GM21723 (cell line): ENCODE measurements around the gene PRDM4.
A peak's percentile ranks its signal among the peaks of the same experiment; 100 is the strongest.

ENCODE experiments used
- ATAC-seq: cut with Tn5 transposase; IDR thresholded peaks from one replicate; pipeline ENCODE4 v1.9.1; 2021; ENCODE audit warnings: mild to moderate bottlenecking, moderate library complexity; ENCODE audit not compliant: unreplicated experiment

The PRDM4 gene, protein sequence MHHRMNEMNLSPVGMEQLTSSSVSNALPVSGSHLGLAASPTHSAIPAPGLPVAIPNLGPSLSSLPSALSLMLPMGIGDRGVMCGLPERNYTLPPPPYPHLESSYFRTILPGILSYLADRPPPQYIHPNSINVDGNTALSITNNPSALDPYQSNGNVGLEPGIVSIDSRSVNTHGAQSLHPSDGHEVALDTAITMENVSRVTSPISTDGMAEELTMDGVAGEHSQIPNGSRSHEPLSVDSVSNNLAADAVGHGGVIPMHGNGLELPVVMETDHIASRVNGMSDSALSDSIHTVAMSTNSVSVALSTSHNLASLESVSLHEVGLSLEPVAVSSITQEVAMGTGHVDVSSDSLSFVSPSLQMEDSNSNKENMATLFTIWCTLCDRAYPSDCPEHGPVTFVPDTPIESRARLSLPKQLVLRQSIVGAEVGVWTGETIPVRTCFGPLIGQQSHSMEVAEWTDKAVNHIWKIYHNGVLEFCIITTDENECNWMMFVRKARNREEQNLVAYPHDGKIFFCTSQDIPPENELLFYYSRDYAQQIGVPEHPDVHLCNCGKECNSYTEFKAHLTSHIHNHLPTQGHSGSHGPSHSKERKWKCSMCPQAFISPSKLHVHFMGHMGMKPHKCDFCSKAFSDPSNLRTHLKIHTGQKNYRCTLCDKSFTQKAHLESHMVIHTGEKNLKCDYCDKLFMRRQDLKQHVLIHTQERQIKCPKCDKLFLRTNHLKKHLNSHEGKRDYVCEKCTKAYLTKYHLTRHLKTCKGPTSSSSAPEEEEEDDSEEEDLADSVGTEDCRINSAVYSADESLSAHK

DNA sequence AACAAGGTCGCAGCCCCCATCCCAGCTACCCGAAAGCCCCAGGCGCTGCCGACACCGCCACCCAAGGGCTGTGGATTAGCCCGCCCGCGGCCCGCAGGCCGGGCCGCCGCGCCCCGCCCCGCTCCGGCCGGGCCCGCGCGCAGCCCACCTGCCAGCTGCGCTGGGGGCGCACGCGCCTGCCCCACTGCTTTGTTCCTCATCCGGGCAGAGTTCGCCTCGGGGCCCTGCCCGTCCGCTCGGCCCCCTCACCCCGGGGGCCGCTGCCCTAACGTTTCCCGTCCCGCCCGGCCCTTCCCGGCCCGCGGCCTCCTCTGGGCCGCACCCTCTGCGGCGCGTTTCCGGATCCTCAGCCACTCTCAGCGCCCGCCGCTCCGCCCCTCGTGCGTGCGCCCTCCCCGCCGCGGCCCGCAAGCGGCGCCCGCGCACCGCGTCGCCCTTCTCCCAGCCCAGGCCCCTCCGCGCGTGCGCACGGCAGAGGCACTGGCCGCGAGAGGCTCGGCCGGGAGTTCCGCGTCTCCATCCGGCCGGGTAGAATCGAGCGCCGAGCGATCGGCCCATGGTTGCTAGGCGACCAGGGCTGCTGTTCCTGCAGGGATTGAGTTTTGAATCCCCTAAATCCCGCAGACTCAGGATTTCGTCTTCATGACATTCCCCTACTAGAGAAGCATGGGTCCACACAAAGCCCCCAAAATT, at the start of gene PRDM4:
TSS of gene PRDM4 (minus strand) at position 329 of the 693 bp plus-strand sequence. CDS start 622 bp downstream, outside the sequence.
- ATAC-seq = peak; percentile 96

DNA sequence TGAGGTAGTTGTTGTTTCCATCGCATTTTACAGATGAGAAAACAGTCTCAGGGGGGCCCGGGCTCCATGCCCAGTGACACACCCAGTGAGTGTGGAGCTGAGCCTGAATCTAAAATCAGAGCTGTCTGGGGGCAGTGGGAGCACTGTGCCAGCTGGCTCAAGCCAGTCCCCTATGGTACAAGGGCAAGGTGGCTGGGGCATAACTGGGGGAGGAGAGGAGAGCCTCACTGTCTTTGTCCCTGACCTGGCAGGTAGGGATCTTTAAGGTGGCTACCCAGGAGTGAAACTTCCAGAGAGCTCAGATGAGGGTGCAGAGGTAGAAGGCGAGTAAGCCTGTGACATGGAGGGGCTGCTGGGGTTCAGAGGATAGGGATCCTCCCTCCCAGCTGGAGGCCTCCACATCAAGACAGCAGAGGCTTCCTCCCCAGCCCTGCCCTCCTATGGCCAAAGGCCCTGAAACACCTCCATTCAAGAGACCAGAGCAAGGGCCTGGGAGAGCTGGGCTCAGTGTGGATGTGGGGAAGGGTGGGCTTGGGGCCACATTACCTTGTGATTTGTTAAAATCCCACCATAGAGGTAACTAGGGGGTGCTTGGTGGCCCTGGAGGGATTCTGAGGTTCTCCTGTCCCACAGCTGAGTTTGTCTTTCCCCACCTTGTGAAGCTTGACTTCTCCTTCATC, 46.7 kb upstream of the PRDM4 start:
- ATAC-seq = no peak

DNA sequence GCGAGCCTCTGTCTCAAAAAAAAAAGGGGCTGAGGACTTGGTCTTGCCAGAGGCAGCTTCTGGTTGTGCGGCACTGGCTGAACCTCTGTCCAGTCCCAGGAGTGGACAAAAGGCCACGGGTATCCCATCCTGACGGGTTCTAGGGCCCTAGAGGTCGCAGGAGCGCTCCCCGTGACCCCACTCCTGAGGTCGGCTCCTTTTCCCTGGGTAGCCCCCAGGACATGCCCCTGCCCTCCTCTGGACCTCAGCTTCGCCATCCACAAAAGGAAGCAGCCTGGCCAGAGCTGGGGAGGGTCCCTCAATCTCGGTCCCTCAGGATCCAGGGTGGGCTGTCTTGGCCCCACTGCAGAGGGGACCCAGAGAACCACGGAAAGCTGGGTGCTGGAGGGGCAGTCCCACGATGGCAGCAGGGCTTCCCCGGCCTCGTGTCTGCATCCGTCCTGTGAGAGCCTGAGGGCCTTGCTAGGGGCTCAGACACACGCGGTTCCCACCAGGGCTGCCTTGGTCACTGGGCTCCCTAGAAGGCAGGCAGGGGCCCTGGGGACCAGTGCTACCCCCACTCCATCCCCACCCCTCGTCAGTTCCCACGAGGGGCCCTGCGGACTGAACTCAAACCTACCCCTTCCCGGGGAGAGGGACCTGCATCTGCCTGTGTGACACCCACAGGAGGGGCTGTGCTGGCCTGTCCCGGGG, 44.7 kb upstream of the PRDM4 start:
- ATAC-seq = no peak

DNA sequence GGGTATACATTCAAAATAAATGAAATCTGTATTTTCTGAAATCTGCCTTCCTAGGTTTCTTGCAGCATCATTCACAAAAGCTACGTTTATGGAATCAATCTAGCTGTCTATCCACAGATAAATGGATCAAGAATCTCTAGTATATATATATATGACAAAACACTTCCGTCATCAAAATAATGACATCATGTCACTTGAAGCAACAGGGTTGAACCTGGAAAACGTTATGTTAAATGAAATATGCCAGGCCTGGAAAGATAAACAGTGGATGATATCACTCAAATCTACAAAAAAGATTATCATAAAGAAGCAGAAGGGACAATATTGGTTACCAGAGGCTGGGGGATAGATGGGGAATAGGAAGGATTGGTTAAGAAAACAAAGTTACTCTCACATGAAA, 42.2 kb upstream of the PRDM4 start:
- no peak for ATAC-seq

DNA sequence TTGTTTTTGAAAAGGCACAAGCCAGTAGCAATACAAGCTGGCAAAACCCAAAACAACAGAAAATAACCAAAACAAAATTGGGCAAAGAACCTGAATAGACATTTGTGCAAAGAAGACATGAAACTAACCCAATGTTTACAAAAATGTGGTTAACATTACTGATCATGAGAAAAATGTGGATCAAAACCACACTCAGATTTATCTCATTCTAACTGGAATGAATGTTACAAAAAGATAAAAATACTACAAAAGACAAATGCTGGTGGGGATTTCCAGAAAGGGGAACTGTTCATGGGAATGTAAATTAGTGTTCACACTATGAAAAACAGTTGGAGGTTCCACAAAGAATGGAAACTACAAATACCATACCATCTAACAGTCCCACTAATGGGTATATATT, 40.2 kb upstream of the PRDM4 start:
- no peak for ATAC-seq

DNA sequence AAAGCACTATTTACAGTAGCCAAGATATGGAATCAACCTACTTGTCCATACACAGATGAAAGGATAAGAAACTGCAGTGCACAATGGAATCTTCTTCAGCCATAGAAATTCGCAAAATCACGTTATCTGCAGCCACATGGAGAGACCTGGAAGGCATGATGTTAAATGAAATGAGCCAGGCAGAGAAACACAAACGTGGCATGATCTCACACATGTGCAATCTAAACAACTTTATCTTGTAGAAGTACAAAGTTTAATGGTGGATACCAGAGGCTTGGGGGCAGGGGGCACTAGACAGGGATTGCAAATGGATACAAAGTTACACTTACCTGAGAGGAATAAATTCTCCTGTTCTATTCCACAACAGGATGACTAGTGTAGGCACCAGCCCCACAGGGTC, 37.6 kb upstream of the PRDM4 start:
- ATAC-seq = no peak

DNA sequence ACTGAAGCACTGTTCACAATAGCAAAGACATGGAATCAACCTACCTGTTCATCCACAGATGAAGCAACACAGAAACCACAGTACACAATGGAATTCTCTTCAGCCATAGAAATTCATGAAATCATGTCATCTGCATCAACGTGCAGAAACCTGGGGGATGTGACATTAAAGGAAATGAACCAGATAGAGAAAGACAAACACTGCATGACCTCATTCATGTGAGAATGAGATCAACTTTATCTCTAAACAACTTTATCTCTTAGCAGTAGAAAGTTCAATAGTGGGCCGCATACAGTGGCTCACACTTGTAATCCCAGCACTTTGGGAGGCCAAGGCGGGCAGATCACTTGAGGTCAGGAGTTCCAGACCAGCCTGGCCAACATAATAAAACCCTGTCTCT, 33.5 kb upstream of the PRDM4 start:
- no peak for ATAC-seq

DNA sequence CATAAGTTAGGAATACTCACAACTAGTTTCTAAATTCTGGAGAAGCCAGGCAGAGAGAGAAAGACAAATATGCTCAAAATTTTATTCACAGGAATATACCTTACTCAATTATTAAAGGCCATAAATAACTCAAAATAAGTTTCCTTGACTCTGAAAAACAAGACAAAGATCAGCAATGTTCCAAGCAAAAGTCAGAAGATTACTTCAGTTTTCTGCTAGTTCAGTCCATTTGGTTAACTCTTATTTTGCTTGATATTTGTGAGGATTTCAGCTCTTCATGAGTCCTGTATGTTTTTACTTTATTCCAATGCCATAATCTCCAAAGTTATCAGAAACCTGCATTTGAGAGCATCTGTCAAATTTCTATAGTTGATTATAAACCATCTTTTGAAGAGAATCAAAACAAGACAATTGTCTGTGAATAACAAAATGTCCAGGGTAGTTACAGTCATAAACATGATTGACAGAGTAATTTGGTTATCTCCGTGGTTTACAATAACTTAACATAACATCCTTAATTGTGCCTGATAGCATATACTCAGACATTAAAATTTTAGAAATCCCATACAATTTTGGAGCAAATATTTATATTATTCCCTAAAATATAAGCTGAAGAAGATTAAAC, 30.6 kb upstream of the PRDM4 start:
- no peak for ATAC-seq

DNA sequence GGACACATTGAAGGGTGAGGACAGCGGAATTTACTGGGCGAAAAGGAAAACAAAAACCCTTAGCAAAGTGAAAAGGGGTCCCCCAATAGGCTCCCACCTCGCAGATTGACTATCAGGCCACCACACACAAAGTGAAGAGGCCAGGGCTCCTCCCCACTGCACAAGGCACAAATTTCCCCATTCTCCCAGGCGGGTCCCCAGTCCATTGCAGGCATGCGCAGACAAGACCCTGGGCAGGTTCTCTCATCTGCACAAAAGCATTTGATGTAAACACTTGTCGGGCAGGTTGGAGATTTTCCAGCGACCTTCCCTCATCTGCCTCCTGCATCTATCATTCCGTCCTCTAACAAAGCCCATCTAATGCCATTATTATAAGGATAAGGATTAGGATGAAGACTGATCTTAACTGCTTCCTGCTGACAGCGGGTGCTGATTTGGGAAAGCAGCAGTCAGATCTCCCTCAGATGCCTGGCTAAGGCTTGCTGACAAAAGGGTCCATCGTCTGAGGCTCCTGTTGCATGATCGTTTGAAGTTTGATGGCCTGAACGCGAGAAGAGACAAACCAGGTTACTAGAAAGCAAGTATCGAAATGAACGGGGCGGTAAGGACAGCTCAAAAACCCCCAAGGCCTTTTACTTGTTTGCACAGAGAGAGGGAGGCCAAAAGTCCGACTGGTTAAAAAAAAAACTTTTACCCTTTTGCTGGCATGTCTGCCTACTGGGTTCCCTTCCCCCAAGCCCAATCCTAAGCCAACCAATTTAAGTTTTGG, 27.9 kb upstream of the PRDM4 start:
- ATAC-seq = no peak

DNA sequence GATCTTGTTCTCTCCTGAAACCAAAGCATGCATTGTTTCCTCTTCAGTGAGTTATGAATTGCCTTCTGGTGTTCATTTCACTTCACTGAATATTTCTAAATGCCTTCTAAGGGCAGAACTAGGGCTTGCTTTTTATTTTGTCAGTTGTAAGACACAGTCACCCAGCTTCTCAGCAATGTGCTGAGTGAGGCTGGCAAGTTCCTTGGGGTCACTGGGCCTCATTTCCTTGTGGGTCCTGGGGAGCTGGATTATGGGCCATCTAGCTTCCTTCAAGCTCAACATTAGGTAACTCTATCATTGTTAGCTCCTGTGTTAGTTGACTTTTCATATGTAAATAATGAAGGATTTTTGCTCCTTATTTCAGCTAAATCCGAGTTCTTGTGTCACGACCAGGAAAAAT, 27.3 kb upstream of the PRDM4 start:
- no peak for ATAC-seq

DNA sequence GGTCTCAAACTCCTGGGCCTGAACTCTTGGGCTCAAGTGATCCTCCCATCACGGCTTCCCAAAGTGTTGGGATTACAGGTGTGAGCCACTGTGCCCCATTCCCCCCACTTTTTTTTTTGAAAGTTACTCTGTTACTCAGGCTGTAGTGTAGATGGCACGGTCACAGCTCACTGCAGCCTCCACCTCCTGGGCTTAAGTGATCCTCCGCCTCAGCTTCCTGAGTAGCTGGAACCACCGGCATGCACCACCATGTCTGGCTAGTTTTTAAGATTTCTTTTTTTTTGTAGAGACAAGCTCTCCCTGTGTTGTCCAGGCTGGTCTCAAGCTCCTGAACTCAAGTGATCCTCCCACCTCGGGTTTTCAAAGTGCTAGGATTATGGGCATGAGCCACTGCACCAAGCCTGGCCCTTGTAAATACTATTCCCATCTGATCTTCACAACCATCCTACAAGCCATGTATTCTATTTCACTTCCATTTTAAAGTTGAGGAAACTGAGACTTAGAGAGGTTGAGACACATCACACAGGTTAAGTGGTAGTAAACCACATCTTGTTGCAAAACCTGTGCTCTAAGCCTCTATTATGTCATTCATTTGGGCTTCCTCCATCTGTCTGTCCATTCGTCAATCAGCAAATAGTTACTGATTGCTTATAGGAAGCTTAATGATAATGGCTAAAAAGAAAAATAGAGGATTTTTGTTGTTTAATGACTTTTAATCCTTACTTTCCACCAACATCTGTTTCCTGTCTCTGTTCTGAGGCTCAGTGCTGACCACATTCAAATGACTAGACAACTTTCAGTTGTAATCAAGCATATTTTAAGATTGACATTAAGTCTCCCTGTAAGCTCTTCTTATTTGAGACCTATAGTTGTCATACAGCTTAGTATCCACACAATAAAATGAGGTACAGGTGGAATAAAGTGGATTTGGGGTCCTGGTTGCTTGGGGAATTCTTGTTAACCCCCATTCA, 22.8 kb upstream of the PRDM4 start:
- ATAC-seq = peak; percentile 73

DNA sequence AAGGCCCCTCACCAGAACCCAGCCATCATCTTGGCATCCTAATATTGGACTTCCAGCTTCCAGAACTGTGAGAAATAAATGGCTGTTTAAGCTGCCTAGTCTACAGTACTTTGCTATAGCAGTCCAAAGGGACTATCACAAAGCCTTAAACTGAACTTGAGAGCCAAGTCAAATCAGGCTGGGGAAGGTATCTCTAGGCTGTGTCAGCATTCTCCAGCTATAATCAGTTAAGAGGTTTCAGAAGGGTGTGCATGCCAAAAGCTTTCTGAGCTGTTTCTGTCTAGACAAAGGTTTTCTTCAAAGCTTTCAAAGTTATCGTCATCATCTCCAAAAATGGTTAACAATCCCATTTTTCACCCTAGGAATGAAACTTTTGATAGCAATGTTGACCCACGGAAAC, 21.1 kb upstream of the PRDM4 start:
- no peak for ATAC-seq

DNA sequence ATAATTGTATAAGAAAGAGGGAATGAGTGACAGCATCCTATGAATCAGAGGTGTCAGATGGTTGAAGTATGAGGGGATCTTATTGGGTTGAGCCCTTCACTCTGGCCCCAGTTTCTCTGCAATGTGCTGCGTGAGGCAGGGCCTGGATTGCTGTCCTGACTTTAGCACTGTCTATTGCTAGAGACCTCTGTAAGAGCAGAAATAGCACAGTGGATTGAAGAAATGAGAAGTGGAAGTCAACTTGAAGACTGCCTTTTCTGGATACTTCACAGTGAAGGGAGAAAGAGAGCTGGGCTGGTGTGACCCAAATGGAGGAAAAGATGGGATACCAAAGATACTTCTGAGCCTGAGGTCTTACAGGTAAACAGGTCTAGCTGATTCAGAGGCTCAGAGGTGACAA, 19.4 kb upstream of the PRDM4 start:
- ATAC-seq = no peak

DNA sequence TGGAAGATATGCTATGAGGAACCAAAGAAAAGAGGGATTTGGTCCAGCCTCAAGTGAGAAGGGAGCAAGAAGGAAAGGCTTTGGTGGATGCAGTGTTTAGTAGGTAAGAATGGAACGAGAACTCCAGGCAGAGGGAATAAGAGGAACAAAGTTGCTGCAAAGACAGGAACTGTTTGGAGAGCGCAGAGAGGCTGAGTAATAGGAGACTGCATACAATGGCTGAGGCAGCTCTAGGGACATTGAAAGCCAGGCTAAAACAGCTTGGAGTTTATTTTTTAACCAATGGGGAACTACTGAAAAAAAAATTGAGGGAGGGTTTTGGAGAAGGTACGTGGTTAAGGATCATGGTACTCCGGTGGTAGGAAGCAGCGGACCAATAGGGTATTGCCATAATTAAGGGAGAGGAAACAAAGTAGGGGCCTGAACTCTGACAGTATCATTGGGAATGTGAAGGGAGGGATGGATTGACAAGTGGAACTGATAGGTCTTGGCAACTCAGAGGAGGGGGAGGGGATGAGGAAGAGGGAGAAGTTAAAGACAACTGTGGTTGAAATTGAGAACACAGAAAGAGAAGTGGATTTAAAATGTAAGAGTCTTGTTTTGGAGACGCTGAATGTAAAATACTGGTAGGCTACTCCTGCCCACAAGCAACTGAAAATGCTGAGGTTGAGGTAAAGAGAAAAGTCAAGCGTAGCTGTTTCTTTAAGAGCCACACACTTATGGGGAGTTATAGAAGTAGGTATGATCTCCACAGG, 18.3 kb upstream of the PRDM4 start:
- peak; percentile 73 for ATAC-seq

DNA sequence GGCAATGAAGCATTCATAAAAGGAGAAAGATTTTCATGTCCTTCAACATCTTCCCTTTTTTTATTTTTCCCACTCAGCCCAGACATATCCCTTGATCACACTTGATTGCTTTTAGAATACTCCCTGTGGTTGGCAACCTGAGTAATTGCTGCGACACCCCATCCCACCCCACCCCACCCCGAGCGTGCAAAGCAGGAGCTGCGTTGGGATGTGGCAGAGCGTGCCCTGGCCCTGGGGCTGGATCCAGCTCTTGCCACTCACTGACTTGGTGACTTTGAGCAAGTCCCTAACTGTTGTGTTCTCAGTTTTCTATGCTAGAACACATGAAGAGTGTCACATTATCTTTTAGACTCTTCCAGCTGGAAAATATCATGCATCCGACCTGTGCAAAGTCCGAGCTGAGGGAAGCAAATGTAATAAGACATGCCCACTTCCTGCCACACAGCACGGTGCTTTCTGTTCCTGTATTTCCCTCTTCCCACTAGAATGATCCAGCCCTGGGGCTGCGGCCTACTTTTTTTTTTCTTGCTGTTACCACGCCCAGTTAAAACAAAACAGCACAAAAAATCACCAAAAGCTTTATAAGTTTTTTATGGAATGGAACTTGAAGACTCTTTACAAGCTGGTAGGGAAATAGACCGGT, 17.6 kb upstream of the PRDM4 start:
- no peak for ATAC-seq

DNA sequence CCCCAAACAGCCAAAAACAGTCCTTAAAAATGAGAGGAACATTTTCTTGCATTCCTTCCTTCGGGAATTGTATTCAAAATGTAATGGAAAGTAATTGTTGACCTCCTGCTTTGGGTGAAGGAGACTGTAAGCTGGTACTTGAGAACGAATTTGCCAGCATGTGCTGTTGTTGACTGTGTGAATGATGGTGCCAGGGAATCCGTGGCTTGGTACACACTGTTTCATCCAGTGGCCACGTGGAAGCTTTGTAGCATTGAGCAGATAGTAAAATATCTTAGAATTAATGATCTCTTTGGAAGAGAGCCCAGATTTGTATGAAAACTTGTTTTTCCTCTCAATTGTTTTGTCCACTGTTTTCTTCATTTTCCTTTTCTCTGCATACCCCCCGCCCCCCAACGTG, 15.2 kb upstream of the PRDM4 start:
- no peak for ATAC-seq
